Measurements from ENCODE around the gene RBMS1. TPM values are rescaled to one million over a fixed set of nuclear protein-coding genes. Genes with fewer than 3 reads are reported as not detected.
"Not testable (repeated sequence)": the region's sequence is repeated elsewhere in the genome, so short reads cannot be mapped to it uniquely, and the experiment has no call there.

Gene RBMS1
- polyA plus RNA-seq, 1 donor from 2014 or later: 8.4 TPM

- no peaks in the 10 kb centered on the region for H3K36me3 ChIP-seq (ENCODE audit: insufficient read depth, low read length)
- no peak overlapping the region for H3K4me3 ChIP-seq (ENCODE audit: low read length)
- no peaks in the 10 kb centered on the region for H3K27me3 ChIP-seq (ENCODE audit: insufficient read depth, low read depth, low read length)
- H3K79me2 ChIP-seq (replicated peaks; ENCODE audit: insufficient read depth, low read length): no peaks in the 10 kb centered on the region
- no peak overlapping the region for H2AFZ ChIP-seq (ENCODE audit: low read depth, low read length)
- no peaks in the 10 kb centered on the region for H3F3A ChIP-seq (ENCODE audit: insufficient read depth, low read length, poor library complexity, severe bottlenecking)
- H3K9ac ChIP-seq (ENCODE audit: low read length): no peak overlapping the region
- H3K9me3 ChIP-seq (ENCODE audit: low read length): no peaks in the 10 kb centered on the region
- no peak overlapping the region for H3K4me2 ChIP-seq (ENCODE audit: low read length)
- TF ChIP-seq REST (IDR thresholded peaks at IDR 0.05; ENCODE audit: borderline replicate concordance) (no peak), EP300 (conservative IDR thresholded peaks at IDR 0.05; ENCODE audit: poor library complexity, severe bottlenecking) (no peak), MXI1 (conservative IDR thresholded peaks at IDR 0.05; ENCODE audit: poor library complexity, severe bottlenecking) (no peak), TAF1 (IDR thresholded peaks at IDR 0.05; ENCODE audit: low read depth) (no peak), CTCF (IDR thresholded peaks at IDR 0.05; ENCODE audit: poor library complexity, severe bottlenecking) (no peak), POLR2AphosphoS5 (IDR thresholded peaks at IDR 0.05) (no peak), SMC3 (conservative IDR thresholded peaks at IDR 0.05; ENCODE audit: poor library complexity) (no peak), EZH2 (IDR thresholded peaks at IDR 0.05; ENCODE audit: borderline replicate concordance, insufficient read depth, low read length, poor library complexity, severe bottlenecking) (no peak), RAD21 (conservative IDR thresholded peaks at IDR 0.05) (no peak)
- no peaks in the 10 kb centered on the region for H4K20me1 ChIP-seq (ENCODE audit: insufficient read depth)
- no peak overlapping the region for H3K27ac ChIP-seq (ENCODE audit: low read length)
- H3K9me2 ChIP-seq (ENCODE audit: insufficient read depth, low read length): no peaks in the 10 kb centered on the region
Measured at GRCh38 chr2:160453111-160453820, 40.3 kb downstream of the RBMS1 start.

- Histone ChIP-seq H3F3A (ENCODE audit: insufficient read depth, low read length, poor library complexity, severe bottlenecking) (no peaks in the 10 kb centered on the region), H2AFZ (ENCODE audit: low read depth, low read length) (no peak overlapping the region), H3K27ac (ENCODE audit: low read length) (no peak overlapping the region), H3K9me2 (ENCODE audit: insufficient read depth, low read length) (no peaks in the 10 kb centered on the region), H3K79me2 (replicated peaks; ENCODE audit: insufficient read depth, low read length) (no peaks in the 10 kb centered on the region), H4K20me1 (ENCODE audit: insufficient read depth) (no peaks in the 10 kb centered on the region), H3K9me3 (ENCODE audit: low read length) (no peaks in the 10 kb centered on the region), H3K36me3 (ENCODE audit: insufficient read depth, low read length) (no peaks in the 10 kb centered on the region), H3K4me2 (ENCODE audit: low read length) (no peak overlapping the region), H3K9ac (ENCODE audit: low read length) (no peak overlapping the region), H3K4me3 (ENCODE audit: low read length) (no peak overlapping the region), H3K27me3 (ENCODE audit: insufficient read depth, low read depth, low read length) (no peaks in the 10 kb centered on the region)
- no peak for TF ChIP-seq TAF1 (IDR thresholded peaks at IDR 0.05; ENCODE audit: low read depth)
- no peak for TF ChIP-seq EZH2 (IDR thresholded peaks at IDR 0.05; ENCODE audit: borderline replicate concordance, insufficient read depth, low read length, poor library complexity, severe bottlenecking)
- no peak for TF ChIP-seq EP300 (conservative IDR thresholded peaks at IDR 0.05; ENCODE audit: poor library complexity, severe bottlenecking)
- TF ChIP-seq SMC3 (conservative IDR thresholded peaks at IDR 0.05; ENCODE audit: poor library complexity): no peak
- TF ChIP-seq POLR2AphosphoS5 (IDR thresholded peaks at IDR 0.05): no peak
- TF ChIP-seq RAD21 (conservative IDR thresholded peaks at IDR 0.05): no peak
- no peak for TF ChIP-seq MXI1 (conservative IDR thresholded peaks at IDR 0.05; ENCODE audit: poor library complexity, severe bottlenecking)
- no peak for TF ChIP-seq CTCF (IDR thresholded peaks at IDR 0.05; ENCODE audit: poor library complexity, severe bottlenecking)
- no peak for TF ChIP-seq REST (IDR thresholded peaks at IDR 0.05; ENCODE audit: borderline replicate concordance)
Measured at GRCh38 chr2:160450486-160450885, 43.1 kb downstream of the RBMS1 start.

- not testable (repeated sequence) for H3K27me3 ChIP-seq (ENCODE audit: insufficient read depth, low read depth, low read length); H3K36me3 ChIP-seq (ENCODE audit: insufficient read depth, low read length); H3K9ac ChIP-seq (ENCODE audit: low read length); H3K9me3 ChIP-seq (ENCODE audit: low read length); H3K4me2 ChIP-seq (ENCODE audit: low read length); H3K79me2 ChIP-seq (replicated peaks; ENCODE audit: insufficient read depth, low read length); H3K4me3 ChIP-seq (ENCODE audit: low read length); H2AFZ ChIP-seq (ENCODE audit: low read depth, low read length); H3K9me2 ChIP-seq (ENCODE audit: insufficient read depth, low read length); H3F3A ChIP-seq (ENCODE audit: insufficient read depth, low read length, poor library complexity, severe bottlenecking); H4K20me1 ChIP-seq (ENCODE audit: insufficient read depth); H3K27ac ChIP-seq (ENCODE audit: low read length)
Measured at GRCh38 chr2:160448821-160449220, 44.8 kb downstream of the RBMS1 start.

Data from neural cell (in vitro differentiated cells).